ENCODE data around the gene NSUN2.
A peak's percentile ranks its signal among the peaks of the same experiment; 100 is the strongest.
"Not testable (repeated sequence)": the region's sequence is repeated elsewhere in the genome, so short reads cannot be mapped to it uniquely, and the experiment has no call there.

The NSUN2 gene

DNA sequence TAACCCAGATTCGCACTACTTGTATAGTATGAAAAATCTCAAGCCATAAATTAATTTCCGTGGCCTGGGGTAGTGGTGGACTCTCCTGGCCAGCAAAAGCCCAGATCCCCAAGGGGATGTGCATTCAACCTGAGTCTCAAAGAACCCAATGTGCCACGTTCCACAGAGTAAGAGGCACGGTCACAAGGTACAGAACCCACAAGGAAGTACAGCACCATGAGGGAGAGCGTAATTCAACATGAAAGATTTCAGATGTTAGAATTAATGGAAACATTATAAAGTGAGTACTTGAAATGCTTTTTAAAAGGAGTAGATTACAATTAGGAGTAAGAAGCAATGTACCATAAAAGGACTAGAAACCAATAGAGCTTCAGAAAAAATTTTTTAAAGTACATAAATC is 23.8 kb upstream of the NSUN2 start:
- H3K27ac Mint-ChIP-seq, result no peak overlapping the region
- H3K9me3 Mint-ChIP-seq, result no peaks in the 10 kb centered on the region
- no peak overlapping the region for H3K4me3 Mint-ChIP-seq
- no peaks in the 10 kb centered on the region for H3K27me3 Mint-ChIP-seq
- H3K36me3 Mint-ChIP-seq, result peaks cover 30% of the 10 kb centered on the region
- peaks cover 4% of the 10 kb centered on the region for H3K4me1 Mint-ChIP-seq

DNA sequence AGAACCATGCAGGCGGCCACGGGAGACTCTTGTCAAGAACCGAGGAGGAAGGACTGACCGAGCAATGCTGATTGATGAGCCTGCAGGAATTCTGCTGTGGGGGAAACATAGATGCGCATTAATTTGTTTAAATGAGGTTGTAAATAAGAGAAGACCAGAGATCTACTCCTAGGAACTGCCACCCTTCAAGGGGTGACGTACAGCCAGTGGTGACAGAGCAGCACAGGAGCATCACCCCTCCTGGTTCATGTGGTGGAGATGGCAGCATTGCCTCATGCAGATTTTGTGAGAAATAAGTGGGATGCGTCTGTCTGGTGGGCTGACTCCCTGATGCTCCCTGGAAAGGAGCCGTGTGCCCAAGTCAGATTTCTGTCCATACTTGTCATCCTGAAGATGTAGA is 22.6 kb upstream of the NSUN2 start:
- Mint-ChIP-seq H3K27ac (no peak overlapping the region), H3K9me3 (no peaks in the 10 kb centered on the region), H3K27me3 (no peaks in the 10 kb centered on the region), H3K36me3 (peaks cover 30% of the 10 kb centered on the region), H3K4me3 (no peak overlapping the region), H3K4me1 (peaks cover 4% of the 10 kb centered on the region)

DNA sequence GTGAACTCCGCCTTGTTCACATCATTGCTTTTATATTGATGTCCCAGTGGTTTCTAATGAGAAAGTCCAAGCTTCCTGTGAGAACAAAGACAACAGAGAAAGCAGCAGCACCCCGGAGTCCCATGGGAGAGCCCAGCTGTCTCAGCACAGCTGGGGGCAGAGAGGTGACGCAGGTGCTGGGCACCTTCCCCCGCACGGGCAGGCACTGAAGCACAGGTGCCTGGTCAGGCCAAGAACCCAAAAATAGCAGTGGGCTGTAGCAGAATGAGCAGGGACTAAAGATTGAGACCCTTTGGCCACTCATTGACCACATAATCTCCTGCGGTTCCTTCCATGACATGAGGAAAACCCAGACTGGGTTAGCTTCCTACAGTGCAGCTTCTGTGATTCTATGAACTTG is 19.2 kb upstream of the NSUN2 start:
- Mint-ChIP-seq H3K4me1 (no peaks in the 10 kb centered on the region), H3K36me3 (peaks cover 27% of the 10 kb centered on the region), H3K4me3 (no peak overlapping the region), H3K27ac (no peak overlapping the region), H3K9me3 (no peaks in the 10 kb centered on the region), H3K27me3 (no peaks in the 10 kb centered on the region)

DNA sequence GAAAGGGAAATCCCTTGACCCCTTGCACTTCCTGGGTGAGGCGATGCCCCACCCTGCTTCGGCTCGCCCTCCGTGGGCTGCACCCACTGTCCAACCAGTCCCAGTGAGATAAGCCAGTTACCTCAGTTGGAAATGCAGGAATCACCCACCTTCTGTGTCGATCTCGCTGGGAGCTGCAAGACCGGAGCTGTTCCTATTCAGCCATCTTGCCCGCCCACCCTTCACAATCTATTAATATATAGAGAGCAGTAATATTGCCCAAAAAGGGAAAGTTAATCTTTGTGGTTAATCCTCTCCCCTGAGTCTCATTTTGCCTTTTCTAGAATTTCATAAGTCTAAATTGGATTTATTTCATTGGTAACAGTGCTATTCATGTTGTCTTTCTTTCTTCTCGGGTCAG is 16.8 kb upstream of the NSUN2 start:
- no peak overlapping the region for H3K27ac Mint-ChIP-seq
- H3K36me3 Mint-ChIP-seq, result peaks cover 16% of the 10 kb centered on the region
- no peak overlapping the region for H3K4me3 Mint-ChIP-seq
- H3K27me3 Mint-ChIP-seq, result no peaks in the 10 kb centered on the region
- no peaks in the 10 kb centered on the region for H3K9me3 Mint-ChIP-seq
- no peaks in the 10 kb centered on the region for H3K4me1 Mint-ChIP-seq

DNA sequence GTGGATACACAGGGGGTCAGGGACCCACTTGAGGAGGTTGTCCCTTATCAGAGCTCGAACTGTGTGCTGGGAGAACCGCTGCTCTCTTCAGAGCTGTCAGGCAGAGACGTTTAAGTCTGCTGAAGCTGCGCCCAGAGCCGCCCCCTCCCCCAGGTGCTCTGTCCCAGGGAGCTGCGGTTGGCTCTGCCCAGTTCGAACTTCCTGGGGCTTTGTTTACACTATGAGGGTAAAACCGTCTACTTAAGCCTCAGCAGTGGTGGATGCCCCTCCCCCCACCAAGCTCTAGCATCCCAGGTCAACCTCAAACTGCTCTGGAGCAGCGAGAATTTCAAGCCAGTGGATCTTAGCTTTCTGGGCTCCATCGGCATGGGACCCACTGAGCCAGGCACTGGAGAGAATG is 16.3 kb upstream of the NSUN2 start:
- H3K36me3 Mint-ChIP-seq, result peaks cover 18% of the 10 kb centered on the region
- H3K27ac Mint-ChIP-seq, result no peak overlapping the region
- H3K9me3 Mint-ChIP-seq, result no peaks in the 10 kb centered on the region

DNA sequence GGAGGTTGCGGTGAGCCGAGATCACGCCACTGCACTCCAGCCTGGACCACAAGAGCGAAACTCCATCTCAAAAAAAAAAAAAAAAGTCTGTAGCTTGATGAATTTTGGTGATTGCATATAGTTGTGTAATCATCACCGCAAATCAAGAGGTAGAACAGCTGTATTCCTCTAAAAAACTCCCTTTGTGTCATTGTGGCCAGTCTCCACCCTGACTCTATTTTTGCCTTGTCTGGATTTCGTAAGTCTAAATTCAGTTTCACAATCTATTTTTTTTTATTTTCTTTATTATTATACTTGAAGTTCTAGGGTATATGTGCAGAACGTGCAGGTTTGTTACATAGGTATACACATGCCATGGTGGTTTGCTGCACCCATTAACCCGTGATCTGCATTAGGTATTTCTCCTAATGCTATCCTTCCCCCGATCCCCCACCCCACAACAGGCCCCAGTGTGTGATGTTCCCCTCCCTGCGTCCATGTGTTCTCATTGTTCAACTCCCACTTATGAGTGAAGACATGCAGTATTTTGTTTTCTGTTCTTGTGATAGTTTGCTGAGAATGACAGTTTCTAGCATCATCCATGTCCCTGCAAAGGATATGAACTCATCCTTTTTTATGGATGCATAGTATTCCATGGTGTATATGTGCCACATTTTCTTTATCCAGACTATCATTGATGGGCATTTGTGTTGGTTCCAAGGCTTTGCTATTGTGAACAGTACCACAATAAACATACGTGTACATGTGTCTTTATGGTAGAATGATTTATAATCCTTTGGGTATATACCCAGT is 12.9 kb upstream of the NSUN2 start:
- not testable (repeated sequence) for H3K27me3 Mint-ChIP-seq

More for the DNA sequence above, 16.3 kb upstream of the NSUN2 start:
- Mint-ChIP-seq H3K4me1 (no peaks in the 10 kb centered on the region), H3K27me3 (no peaks in the 10 kb centered on the region), H3K4me3 (no peak overlapping the region)

DNA sequence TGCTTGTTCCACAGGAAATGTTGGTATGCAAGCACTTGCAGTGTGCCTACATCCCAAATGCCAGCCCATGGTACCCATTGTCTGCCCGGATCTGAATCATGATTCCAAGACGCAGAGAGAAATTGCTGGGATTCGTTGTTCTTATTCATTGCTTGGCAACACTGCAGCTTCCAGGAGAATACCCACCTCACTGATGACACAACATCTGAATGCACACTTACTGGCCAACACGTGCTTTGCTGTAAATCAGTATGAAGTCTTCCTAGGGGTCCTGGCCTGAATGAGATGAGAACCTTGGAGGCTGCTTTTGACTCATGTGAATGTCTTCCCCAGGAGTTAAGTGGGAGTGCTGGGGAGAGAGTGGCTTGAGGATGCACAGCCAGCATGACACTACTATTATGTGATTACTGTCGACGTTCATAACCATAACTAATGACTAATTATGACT is 12.0 kb upstream of the NSUN2 start:
- H3K27ac Mint-ChIP-seq, result no peak overlapping the region
- H3K4me3 Mint-ChIP-seq, result no peak overlapping the region
- peaks cover 11% of the 10 kb centered on the region for H3K36me3 Mint-ChIP-seq

More for the DNA sequence above, 12.9 kb upstream of the NSUN2 start:
- H3K27ac Mint-ChIP-seq, H3K4me3 Mint-ChIP-seq, H3K4me1 Mint-ChIP-seq, H3K9me3 Mint-ChIP-seq: not testable (repeated sequence)
- H3K36me3 Mint-ChIP-seq, result peaks cover 13% of the 10 kb centered on the region

DNA sequence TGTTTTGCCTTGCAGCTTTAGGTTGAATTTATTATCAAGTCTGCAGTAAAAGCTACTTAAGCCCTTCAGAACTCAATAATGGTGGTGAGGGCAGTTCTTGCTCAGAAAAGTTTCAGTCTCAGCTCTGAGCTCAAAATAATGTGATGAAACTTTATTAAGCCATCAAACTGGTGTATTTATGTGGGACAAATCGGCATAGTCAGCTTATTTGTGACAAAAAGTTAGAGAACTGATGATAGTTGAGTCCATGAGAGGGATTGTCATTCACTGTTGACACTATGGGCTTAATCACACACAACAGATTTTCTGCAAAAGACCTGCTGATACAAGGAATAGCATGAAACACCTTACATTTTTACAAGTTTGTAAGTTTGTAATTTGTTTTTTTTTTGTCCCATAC is 9.8 kb upstream of the NSUN2 start:
- Mint-ChIP-seq H3K9me3 (no peaks in the 10 kb centered on the region), H3K4me1 (no peaks in the 10 kb centered on the region), H3K36me3 (peaks cover 9% of the 10 kb centered on the region), H3K27me3 (no peaks in the 10 kb centered on the region), H3K27ac (no peak overlapping the region), H3K4me3 (no peak overlapping the region)

More for the DNA sequence above, 12.0 kb upstream of the NSUN2 start:
- Mint-ChIP-seq H3K9me3 (no peaks in the 10 kb centered on the region), H3K27me3 (no peaks in the 10 kb centered on the region), H3K4me1 (no peaks in the 10 kb centered on the region)

DNA sequence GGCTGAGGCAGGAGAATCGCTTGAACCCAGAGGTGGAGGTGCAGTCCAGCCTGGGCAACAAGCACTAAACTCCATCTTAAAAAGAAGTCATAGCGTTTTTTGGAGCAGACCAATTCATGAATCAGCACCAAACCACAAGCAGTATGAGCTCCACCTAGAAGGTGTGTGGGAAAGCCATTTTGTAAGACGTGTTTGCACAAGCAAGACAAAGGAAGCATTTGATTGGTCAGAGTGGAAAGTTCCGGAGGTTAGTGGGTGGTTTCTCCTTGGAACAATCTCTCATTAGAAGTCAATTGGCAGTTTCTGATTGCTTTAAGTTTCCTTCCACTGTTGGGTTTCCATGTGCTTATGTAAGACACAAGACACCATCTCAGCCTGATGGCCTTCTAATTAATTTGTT is 5.4 kb upstream of the NSUN2 start:
- H3K9me3 Mint-ChIP-seq, result no peaks in the 10 kb centered on the region
- H3K27ac Mint-ChIP-seq, result no peak overlapping the region

DNA sequence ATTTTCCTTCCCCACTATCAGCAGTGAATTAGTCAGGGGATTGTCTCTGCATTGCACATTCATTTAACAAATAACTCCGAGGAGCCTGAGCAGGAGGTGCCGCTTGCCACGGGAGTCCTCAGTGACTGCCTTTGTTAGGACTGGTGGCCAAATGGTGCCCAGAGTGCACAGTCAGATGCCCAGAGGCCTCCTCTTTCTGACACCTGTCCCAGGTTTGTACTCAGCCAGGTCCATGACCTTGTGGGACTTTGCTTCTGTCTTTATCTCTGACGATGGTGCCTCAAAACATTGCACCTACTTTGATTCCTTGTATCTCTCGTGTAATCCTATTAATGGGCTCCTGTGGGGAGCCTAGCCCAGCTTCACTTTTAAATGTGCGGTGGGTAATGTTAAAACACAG is 4.7 kb upstream of the NSUN2 start:
- no peaks in the 10 kb centered on the region for H3K4me1 Mint-ChIP-seq
- no peak overlapping the region for H3K4me3 Mint-ChIP-seq
- no peak overlapping the region for H3K27ac Mint-ChIP-seq
- no peaks in the 10 kb centered on the region for H3K27me3 Mint-ChIP-seq
- H3K36me3 Mint-ChIP-seq, result peaks cover 2% of the 10 kb centered on the region
- H3K9me3 Mint-ChIP-seq, result no peaks in the 10 kb centered on the region

More for the DNA sequence above, 5.4 kb upstream of the NSUN2 start:
- no peaks in the 10 kb centered on the region for H3K4me1 Mint-ChIP-seq
- H3K36me3 Mint-ChIP-seq, result peaks cover 2% of the 10 kb centered on the region
- H3K4me3 Mint-ChIP-seq, result no peak overlapping the region
- H3K27me3 Mint-ChIP-seq, result no peaks in the 10 kb centered on the region

DNA sequence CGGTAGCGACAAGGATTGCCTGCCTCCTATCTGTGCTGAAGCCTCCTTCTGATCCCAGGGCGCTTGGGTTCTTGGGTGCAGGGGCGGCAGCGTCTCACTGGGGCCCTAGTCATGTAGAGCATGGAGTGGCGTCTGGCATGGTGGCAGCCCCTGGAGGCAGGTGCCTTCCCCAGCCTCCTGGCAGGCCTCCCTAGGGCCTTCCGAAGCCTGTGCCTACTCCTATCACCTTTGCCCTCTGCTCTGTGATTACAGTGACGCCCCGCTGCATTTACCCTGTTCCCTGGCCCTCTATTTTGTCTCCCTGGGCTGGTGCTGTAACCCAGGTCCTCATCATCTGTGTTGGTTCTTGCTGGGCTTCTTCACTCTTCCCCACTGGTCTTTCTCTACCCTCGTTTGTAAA is 4.2 kb upstream of the NSUN2 start:
- Mint-ChIP-seq H3K27ac (no peak overlapping the region), H3K36me3 (peaks cover 4% of the 10 kb centered on the region), H3K4me1 (peaks cover 5% of the 10 kb centered on the region), H3K27me3 (no peaks in the 10 kb centered on the region), H3K4me3 (no peak overlapping the region), H3K9me3 (no peaks in the 10 kb centered on the region)

DNA sequence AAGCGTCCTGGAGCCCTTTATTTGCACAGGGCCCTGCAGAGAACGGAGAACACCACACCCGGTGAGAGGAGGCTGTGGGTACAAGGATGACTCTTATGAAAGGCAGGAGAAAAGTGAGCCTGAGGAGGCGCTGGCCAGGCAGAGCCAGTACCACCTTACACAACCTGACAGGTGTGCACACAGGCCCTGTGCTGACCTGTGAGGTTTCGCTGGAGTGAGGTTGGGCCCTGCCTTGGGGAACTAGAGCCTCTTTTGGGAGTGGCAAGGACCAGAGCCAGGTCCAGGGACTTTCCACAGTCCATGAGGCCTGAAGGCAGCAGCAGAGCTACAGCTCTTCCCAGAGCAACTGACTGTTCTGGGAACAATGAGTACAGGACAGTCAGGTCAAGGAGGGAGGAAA is 3.4 kb upstream of the NSUN2 start:
- Mint-ChIP-seq H3K4me1 (peaks cover 10% of the 10 kb centered on the region), H3K4me3 (no peak overlapping the region), H3K36me3 (peaks cover 6% of the 10 kb centered on the region), H3K27ac (no peak overlapping the region), H3K27me3 (no peaks in the 10 kb centered on the region), H3K9me3 (no peaks in the 10 kb centered on the region)

DNA sequence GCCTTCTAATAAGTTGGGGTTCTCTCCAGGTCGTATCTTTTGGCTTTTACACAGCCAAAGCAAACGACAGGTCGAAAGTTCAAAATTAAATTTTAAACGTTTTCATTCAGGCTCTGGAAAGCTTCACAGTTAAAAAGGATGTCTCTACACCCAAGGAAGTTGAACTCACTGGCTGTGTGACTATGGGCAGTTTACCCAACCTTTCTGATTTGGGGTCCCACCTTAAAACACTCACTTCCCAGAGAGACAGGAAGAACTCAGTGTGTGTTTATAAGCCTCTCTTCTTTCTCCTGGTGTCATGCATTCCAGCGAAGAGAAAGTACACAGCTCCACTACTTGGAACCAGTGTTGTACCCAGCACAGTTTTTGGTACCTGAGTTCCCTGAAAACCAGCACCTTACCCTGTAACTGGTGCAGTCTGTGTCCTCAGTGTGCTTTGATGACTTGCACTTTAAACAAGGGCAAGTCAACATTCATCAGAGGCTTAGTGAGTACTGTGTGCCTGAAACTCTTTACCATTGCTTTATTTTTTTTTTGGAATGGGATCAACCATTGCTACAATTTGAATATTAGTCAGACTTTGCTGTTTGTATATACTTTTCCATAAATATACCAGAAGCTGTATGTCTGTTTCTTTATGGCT is 2.1 kb upstream of the NSUN2 start:
- H3K27me3 Mint-ChIP-seq, result no peaks in the 10 kb centered on the region
- H3K4me3 Mint-ChIP-seq, result no peak overlapping the region
- H3K36me3 Mint-ChIP-seq, result peaks cover 10% of the 10 kb centered on the region
- no peak overlapping the region for H3K27ac Mint-ChIP-seq
- H3K9me3 Mint-ChIP-seq, result no peaks in the 10 kb centered on the region
- H3K4me1 Mint-ChIP-seq, result peaks cover 23% of the 10 kb centered on the region

DNA sequence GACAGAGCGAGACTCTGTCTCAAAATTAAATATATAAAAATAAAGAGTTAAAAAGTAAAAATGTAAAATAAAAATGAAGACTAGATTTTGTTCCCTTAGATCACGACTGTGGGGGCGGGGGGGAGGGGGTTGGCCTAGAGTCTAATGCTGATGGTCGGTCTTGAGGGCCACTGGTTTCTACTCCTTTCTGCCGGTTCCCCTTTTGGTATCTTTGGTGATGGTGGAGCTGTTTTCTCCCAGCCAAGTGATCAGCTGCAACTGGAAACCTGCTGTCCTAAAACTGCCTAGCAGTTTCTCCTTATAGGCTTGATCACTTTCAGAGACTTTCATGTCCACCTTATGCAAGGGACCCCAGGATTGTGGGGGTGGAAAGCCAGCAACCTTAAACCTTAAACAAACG is 1.5 kb upstream of the NSUN2 start:
- H3K27me3 Mint-ChIP-seq, result no peaks in the 10 kb centered on the region
- peaks cover 29% of the 10 kb centered on the region for H3K4me1 Mint-ChIP-seq
- H3K9me3 Mint-ChIP-seq, result no peaks in the 10 kb centered on the region
- H3K36me3 Mint-ChIP-seq, result peaks cover 14% of the 10 kb centered on the region
- H3K27ac Mint-ChIP-seq, result no peak overlapping the region
- peak overlapping the region; percentile 87 for H3K4me3 Mint-ChIP-seq

DNA sequence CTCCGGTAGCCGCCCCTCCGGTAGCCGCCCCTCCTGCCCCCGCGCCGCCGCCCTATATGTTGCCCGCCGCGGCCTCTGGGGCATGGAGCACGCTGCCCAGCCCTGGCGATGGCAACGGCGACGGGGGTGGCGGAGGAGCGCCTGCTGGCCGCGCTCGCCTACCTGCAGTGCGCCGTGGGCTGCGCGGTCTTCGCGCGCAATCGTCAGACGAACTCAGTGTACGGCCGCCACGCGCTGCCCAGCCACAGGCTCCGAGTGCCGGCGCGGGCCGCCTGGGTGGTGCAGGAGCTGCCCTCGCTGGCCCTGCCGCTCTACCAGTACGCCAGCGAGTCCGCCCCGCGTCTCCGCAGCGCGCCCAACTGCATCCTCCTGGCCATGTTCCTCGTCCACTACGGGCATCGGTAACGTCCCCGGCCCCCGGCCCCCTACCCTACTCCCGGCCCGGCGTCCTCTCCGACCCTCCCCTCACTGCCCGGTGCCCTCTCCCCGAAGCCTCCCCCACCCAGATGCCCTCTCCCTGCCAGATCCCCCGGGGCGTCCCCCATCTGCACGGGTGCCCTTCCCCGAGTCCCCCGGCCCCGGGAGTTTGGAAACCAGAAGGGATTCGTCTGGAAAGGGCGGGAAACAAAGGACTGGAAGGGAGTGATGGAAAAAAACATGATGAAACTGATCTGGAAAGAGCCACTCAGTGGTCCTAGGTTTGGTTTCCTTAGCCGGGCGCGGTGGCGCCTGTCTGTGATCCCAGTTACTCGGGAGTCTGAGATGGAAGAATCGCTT is 813 bp upstream of the NSUN2 start:
- peak overlapping the region; percentile 100 for H3K4me3 Mint-ChIP-seq
- H3K4me1 Mint-ChIP-seq, result peaks cover 35% of the 10 kb centered on the region
- H3K27ac Mint-ChIP-seq, result no peak overlapping the region
- H3K27me3 Mint-ChIP-seq, result no peaks in the 10 kb centered on the region
- peaks cover 15% of the 10 kb centered on the region for H3K36me3 Mint-ChIP-seq
- no peaks in the 10 kb centered on the region for H3K9me3 Mint-ChIP-seq

All from activated naive CD4-positive, alpha-beta T cell treated with anti-CD3 and anti-CD28 coated beads, Interleukin-2, amount 50 U/mL, for 24 hours (primary cell).